Ascending aorta (tissue), 2 donors: ENCODE results near the gene AP1S1. TPM values are rescaled to one million over a fixed set of nuclear protein-coding genes. Genes with fewer than 3 reads are reported as not detected.

Experiments used
- DNase-seq, 2 donors: peaks; one replicate each; pipeline ENCODE4 v3.0.0-alpha.2; 2019; ENCODE audit warnings: low spot score in 2 of 2
- H3K27ac ChIP-seq, 2 donors: fragments of 200-600 bp; sonication (generic); one replicate each; pipeline ENCODE4 v1.5.1; 2016 to 2017; ENCODE audit warnings: mild to moderate bottlenecking in 1 of 2
- H3K27me3 ChIP-seq: fragments of 200-600 bp; sonication (generic); one replicate; pipeline ENCODE4 v1.5.1; 2017
- H3K36me3 ChIP-seq, 2 donors: fragments of 200-600 bp; sonication (generic); one replicate each; pipeline ENCODE4 v1.5.1; 2016
- H3K4me1 ChIP-seq, 2 donors: fragments of 200-600 bp; sonication (generic); one replicate each; pipeline ENCODE4 v1.5.1; 2016 to 2017; ENCODE audit warnings: mild to moderate bottlenecking in 1 of 2
- H3K4me3 ChIP-seq, 2 donors: fragments of 200-600 bp; sonication (generic); one replicate each; pipeline ENCODE4 v1.5.1; 2016 to 2017; ENCODE audit warnings: mild to moderate bottlenecking in 1 of 2
- H3K9me3 ChIP-seq, 2 donors: fragments of 200-600 bp; sonication (generic); one replicate each; pipeline ENCODE4 v1.5.1; 2016
- intact Hi-C: fragments of 100-400 bp; cut with DNase I; formaldehyde crosslinking; loops from one replicate; pipeline ENCODE4 v1.15.1; 2023
- total RNA-seq: library from RNA; depleted of rRNA; stranded (reverse); fragments of >200 nt; gene quantifications from one replicate; pipeline ENCODE4 v1.1.0, GENCODE V29; 2016
- TF ChIP-seq, protein P1 (sequence below), 3 experiments: fragments of 200-600 bp in 2 of 3; fragments of 450-650 bp in 1 of 3; sonication (generic) in 2 of 3; IDR thresholded peaks; one replicate each; pipeline ENCODE4 v1.5.1; 2016 to 2019; ENCODE audit warnings: antibody characterized with exemption in 3 of 3, mild to moderate bottlenecking in 1 of 3, moderate library complexity in 1 of 3

The AP1S1 gene
- total RNA-seq, 1 donor from 2014 or later = 77.4 TPM

DNA sequence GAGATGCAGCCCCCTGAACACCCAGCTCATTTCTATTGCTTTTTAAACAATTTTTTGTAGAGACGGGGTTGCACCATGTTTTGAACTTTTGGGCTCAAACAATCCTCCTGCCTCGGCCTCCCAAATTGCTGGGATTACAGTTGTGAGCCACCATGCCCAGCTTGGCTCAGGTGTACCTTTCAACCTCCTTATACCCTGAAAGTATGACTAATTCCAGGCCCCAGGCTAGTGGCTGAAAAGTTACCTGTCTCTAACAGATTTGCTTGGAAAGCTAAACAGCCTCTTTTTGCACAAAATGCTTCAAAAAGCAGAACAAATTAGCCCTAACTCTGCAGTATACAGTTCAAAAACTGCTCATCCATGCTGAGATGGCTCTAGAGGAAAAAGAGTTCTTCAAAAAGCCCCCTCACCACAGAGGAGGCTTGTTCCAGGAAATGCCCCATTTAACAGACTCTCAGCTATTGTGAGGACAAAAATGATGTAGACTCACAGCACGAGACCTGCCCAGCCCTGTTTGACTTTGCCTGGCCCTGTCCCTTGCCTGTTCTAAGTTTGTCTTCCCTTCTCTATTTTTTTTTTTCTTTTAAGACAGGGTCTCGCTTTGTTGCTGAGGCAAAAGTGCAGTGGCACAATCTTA lies 13.4 kb upstream of the AP1S1 start:
- Histone ChIP-seq H3K4me1 (peaks cover 6 to 19% of the 10 kb centered on the region in 2 donors), H3K27ac (no peak overlapping the region), H3K4me3 (no peak overlapping the region), H3K27me3 (no peaks in the 10 kb centered on the region), H3K9me3 (no peaks in the 10 kb centered on the region), H3K36me3 (peaks cover 8 to 20% of the 10 kb centered on the region in 2 donors)
- DNase-seq = no peak
- TF ChIP-seq, protein P1, sequence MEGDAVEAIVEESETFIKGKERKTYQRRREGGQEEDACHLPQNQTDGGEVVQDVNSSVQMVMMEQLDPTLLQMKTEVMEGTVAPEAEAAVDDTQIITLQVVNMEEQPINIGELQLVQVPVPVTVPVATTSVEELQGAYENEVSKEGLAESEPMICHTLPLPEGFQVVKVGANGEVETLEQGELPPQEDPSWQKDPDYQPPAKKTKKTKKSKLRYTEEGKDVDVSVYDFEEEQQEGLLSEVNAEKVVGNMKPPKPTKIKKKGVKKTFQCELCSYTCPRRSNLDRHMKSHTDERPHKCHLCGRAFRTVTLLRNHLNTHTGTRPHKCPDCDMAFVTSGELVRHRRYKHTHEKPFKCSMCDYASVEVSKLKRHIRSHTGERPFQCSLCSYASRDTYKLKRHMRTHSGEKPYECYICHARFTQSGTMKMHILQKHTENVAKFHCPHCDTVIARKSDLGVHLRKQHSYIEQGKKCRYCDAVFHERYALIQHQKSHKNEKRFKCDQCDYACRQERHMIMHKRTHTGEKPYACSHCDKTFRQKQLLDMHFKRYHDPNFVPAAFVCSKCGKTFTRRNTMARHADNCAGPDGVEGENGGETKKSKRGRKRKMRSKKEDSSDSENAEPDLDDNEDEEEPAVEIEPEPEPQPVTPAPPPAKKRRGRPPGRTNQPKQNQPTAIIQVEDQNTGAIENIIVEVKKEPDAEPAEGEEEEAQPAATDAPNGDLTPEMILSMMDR (IDR thresholded peaks at IDR 0.05) = no peak
- intact Hi-C loops = no loop called here

DNA sequence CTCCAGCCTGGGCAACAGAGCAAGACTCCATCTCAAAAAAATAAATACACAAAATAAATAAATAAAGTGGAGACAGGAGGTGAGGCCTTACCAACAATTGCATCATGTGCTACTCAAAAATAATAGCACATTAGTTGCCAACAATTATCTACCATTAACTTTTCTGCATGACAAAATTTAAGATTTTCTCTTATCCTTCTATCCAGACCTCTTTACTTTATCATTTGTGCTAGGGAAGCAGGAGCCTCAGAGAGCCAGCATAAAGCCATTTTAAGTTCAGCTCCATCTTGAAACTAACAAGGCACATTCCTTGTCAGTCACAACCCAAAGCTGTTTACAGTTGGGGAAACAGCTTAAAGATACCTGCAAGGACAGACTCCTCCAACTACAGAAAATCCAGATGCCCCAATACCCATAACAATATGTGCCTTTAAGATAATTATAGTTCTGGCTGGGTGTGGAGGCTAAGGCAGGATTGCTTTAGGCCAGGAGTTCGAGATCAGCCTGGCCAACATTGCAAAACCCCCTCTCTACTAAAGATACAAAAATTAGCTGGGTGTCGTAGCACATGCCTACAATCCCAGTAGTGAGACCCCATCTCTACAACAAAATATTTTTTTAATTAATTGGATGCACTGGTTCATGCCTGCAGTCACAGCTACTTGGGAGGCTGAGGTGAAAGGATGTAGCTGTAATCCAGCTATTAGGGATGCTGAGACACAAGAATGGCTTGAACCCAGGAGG lies 2.2 kb upstream of the AP1S1 start:
- H3K27ac ChIP-seq = no peak overlapping the region
- no peaks in the 10 kb centered on the region for H3K9me3 ChIP-seq
- no peak overlapping the region for H3K4me3 ChIP-seq
- intact Hi-C loops = no loop called here
- peaks cover 3% of the 10 kb centered on the region in 2 donors for H3K4me1 ChIP-seq
- TF ChIP-seq, protein P1 (IDR thresholded peaks at IDR 0.05) = no peak
- DNase-seq = no peak
- H3K36me3 ChIP-seq = peaks cover 0 to 3% of the 10 kb centered on the region in 2 donors
- H3K27me3 ChIP-seq = no peaks in the 10 kb centered on the region

DNA sequence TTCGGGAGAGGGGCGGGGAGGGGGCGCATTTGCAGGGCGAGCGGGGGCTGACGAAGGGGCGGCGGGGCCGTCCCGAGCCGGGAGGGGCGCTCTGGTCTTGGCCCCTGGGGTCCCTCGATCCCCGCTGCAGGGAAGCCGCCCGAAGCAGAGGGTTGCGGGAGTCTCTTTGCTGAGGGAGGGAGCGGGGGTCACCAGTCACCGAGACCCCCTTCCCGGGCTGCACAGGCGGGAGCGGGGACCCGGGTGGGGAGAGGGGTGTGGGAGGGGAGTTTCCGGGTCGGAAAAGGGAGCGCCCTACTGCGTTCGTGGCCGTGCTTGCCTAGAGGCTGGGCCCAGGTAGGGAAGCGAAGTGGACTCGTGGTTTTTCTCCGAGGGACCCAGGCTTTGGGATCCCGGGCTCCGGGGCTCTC lies 422 bp downstream of the AP1S1 start:
- Histone ChIP-seq H3K9me3 (no peaks in the 10 kb centered on the region), H3K4me1 (peaks cover 3% of the 10 kb centered on the region in 2 donors), H3K36me3 (peaks cover 8 to 29% of the 10 kb centered on the region in 2 donors), H3K27ac (no peak overlapping the region), H3K4me3 (peak overlapping the region; percentile 73 to 87), H3K27me3 (no peaks in the 10 kb centered on the region)
- TF ChIP-seq, protein P1 (IDR thresholded peaks at IDR 0.05) = no peak
- intact Hi-C loops = loop anchor here (1.0 to 2.0 kb wide), 2 partner anchors 15 to 64 kb away; partner anchors contain the start of gene ZNHIT1
- no peak for DNase-seq

DNA sequence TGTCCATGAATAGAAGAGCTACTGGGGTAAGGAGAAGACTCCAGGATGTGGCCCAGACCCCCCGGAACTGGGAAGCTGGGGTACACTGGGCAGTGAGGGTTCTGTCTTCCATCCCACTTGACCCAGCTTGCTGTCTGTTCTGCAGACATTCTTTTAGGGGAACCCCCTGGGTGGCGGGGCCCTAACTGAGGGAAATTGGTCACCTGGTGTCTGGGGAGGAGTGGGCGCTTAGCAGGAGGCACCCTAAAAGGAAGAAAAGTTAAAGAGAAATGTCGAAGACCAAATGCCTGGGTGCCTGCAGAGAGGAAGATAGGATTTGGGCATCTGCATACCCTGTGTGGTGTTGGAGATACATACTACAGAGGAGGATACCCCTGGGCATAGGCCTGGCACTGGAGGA lies 1.0 kb downstream of the AP1S1 start:
- TF ChIP-seq, protein P1 (IDR thresholded peaks at IDR 0.05) = no peak
- no peak for DNase-seq
- Histone ChIP-seq H3K9me3 (no peaks in the 10 kb centered on the region), H3K36me3 (peaks cover 8 to 33% of the 10 kb centered on the region in 2 donors), H3K27ac (no peak overlapping the region), H3K4me3 (peak overlapping the region; percentile 73 to 87), H3K27me3 (no peaks in the 10 kb centered on the region), H3K4me1 (peaks cover 3% of the 10 kb centered on the region in 2 donors)
- intact Hi-C loops = loop anchor here (2.0 kb wide), 1 partner anchor 63 kb away; the partner anchor contains the start of gene ZNHIT1

DNA sequence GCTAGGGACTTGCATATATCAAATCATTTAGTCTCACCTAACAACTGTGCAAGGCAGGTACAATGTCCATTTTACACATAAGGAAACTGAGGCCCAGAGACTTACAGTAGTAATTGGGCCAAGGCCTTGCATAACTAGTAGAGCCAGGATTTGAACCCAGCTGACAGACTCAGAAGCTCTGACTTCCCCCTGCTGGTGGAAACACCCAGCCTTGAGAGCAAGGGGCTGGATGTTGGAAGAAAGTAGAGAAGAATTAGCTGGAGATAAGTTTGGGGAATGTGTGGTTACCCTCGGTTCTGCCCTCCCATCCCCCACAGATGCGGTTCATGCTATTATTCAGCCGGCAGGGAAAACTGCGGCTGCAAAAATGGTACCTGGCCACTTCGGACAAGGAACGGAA lies 2.0 kb downstream of the AP1S1 start:
- H3K4me3 ChIP-seq = no peak overlapping the region
- H3K36me3 ChIP-seq = peaks cover 8 to 37% of the 10 kb centered on the region in 2 donors
- intact Hi-C loops = no loop called here
- no peaks in the 10 kb centered on the region for H3K9me3 ChIP-seq
- no peaks in the 10 kb centered on the region for H3K27me3 ChIP-seq
- TF ChIP-seq, protein P1 (IDR thresholded peaks at IDR 0.05) = no peak
- peaks cover 3% of the 10 kb centered on the region in 2 donors for H3K4me1 ChIP-seq
- H3K27ac ChIP-seq = no peak overlapping the region
- no peak for DNase-seq
